ENCODE data around the gene TNNT3.
"Not testable (repeated sequence)": the region's sequence is repeated elsewhere in the genome, so short reads cannot be mapped to it uniquely, and the experiment has no call there.

TNNT3 gene

GRCh38 chr11:1882265-1883238 lies 37.0 kb upstream of the TNNT3 start:
- POLR2A ChIA-PET = no interaction called here
- CTCF ChIA-PET = interaction anchor here (0.5 to 4.6 kb wide), 46 partner anchors 9 to 432 kb away, joined by 3 to 86 read pairs (median 6); partner anchors contain the start of genes H19, LSP1, PRR33 and SYT8
- DNase-seq (ENCODE audit: low read depth, low spot score) = no peak
- H3K4me3 ChIP-seq (ENCODE audit: low read depth, low read length) = no peak overlapping the region
- peak; percentile 95 for TF ChIP-seq CTCF (IDR thresholded peaks at IDR 0.05; ENCODE audit: insufficient read depth, low read length, missing control alignments)

- no peak for TF ChIP-seq CTCF (IDR thresholded peaks at IDR 0.05; ENCODE audit: insufficient read depth, low read length, missing control alignments)
- CTCF ChIA-PET = interaction anchor here (0.6 to 4.6 kb wide), 22 partner anchors 14 to 319 kb away, joined by 3 to 86 read pairs (median 10); partner anchors contain the start of genes SYT8 and TNNT3
- H3K4me3 ChIP-seq (ENCODE audit: low read depth, low read length) = no peak overlapping the region
- POLR2A ChIA-PET = no interaction called here
- DNase-seq (ENCODE audit: low read depth, low spot score) = no peak
Observed at GRCh38 chr11:1883346-1884302, 35.9 kb upstream of the TNNT3 start.

GRCh38 chr11:1884303-1884700 lies 35.2 kb upstream of the TNNT3 start:
- no peak for DNase-seq (ENCODE audit: low read depth, low spot score)
- H3K4me3 ChIP-seq (ENCODE audit: low read depth, low read length) = no peak overlapping the region
- POLR2A ChIA-PET = no interaction called here
- TF ChIP-seq CTCF (IDR thresholded peaks at IDR 0.05; ENCODE audit: insufficient read depth, low read length, missing control alignments) = no peak
- CTCF ChIA-PET = interaction anchor here (1.3 to 4.6 kb wide), 2 partner anchors 33 to 268 kb away, joined by 5 to 86 read pairs; no protein-coding TSS in a partner anchor

GRCh38 chr11:1886551-1886950 lies 33.0 kb upstream of the TNNT3 start:
- CTCF ChIA-PET; H3K4me3 ChIP-seq (ENCODE audit: low read depth, low read length); DNase-seq (ENCODE audit: low read depth, low spot score); POLR2A ChIA-PET: not testable (repeated sequence)

GRCh38 chr11:1887451-1888346 lies 31.8 kb upstream of the TNNT3 start:
- no peak for TF ChIP-seq CTCF (IDR thresholded peaks at IDR 0.05; ENCODE audit: insufficient read depth, low read length, missing control alignments)
- ChIA-PET CTCF (interaction anchor here (1.4 kb wide), 1 partner anchor 264 kb away, joined by 3 read pairs; no protein-coding TSS in a partner anchor), POLR2A (no interaction called here)
- no peak overlapping the region for H3K4me3 ChIP-seq (ENCODE audit: low read depth, low read length)
- no peak for DNase-seq (ENCODE audit: low read depth, low spot score)

GRCh38 chr11:1888347-1888753 lies 31.2 kb upstream of the TNNT3 start:
- no peak for TF ChIP-seq CTCF (IDR thresholded peaks at IDR 0.05; ENCODE audit: insufficient read depth, low read length, missing control alignments)
- POLR2A ChIA-PET = no interaction called here
- no peak overlapping the region for H3K4me3 ChIP-seq (ENCODE audit: low read depth, low read length)
- CTCF ChIA-PET = interaction anchor here (0.9 to 1.4 kb wide), 2 partner anchors 262 to 264 kb away, joined by 3 to 4 read pairs; no protein-coding TSS in a partner anchor
- no peak for DNase-seq (ENCODE audit: low read depth, low spot score)

Measured in AG04449 (cell line).